Spleen (tissue), 7 donors: ENCODE measurements around the gene BTBD10.

Experiments used
- POLR2A ChIP-seq, 3 donors: fragments of 450-650 bp; IDR thresholded peaks; one replicate each; pipeline ENCODE4 v1.5.1; 2017; ENCODE audit warnings: antibody characterized with exemption in 3 of 3, mild to moderate bottlenecking in 1 of 3
- POLR2AphosphoS5 ChIP-seq, 3 donors: sonication (generic); formaldehyde crosslinking; IDR thresholded peaks; one replicate each; pipeline ENCODE4 v1.5.1; 2017; ENCODE audit warnings: antibody characterized with exemption in 3 of 3
- TF ChIP-seq, protein P1 (sequence below), 11 experiments: fragments of 200-600 bp in 7 of 11; fragments of 450-650 bp in 4 of 11; sonication (generic) in 4 of 11; IDR thresholded peaks in 8 of 11; conservative IDR thresholded peaks in 3 of 11; 1 replicate in 7 of 11; 2 replicates in 4 of 11; pipeline versions ENCODE4 v1.4.0 to v1.8.0; 2016 to 2021; ENCODE audit warnings: antibody characterized with exemption in 11 of 11, inconsistent platforms in 4 of 11, mild to moderate bottlenecking in 1 of 11
- donor health status: DM: no; HTN: no; CAD: no; lungs with moderate emphysema.
- donor health status: DM: no; HTN: no; CAD: no.
- donor health status: DM: no; HTN: no; CAD: no.

DNA sequence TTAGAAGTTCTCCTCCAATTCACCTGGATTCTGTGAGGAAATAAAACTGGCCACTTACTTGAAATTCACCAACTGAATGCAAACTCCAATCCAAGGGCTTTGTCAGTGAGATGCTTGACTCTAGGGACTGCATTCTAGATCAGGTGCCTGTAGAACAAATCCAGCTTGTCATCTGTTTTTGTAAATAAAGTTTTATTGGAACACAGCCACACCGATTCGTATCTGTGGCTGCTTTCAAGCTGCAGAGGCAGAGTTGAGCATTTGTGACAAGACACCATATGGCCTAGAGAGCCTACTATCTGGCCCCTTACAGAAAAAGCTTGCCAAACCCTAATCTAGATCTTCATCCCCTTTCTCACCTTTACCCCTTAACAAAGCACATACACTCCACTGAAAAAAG, 82.3 kb downstream of the BTBD10 start:
- TF ChIP-seq, protein P1, sequence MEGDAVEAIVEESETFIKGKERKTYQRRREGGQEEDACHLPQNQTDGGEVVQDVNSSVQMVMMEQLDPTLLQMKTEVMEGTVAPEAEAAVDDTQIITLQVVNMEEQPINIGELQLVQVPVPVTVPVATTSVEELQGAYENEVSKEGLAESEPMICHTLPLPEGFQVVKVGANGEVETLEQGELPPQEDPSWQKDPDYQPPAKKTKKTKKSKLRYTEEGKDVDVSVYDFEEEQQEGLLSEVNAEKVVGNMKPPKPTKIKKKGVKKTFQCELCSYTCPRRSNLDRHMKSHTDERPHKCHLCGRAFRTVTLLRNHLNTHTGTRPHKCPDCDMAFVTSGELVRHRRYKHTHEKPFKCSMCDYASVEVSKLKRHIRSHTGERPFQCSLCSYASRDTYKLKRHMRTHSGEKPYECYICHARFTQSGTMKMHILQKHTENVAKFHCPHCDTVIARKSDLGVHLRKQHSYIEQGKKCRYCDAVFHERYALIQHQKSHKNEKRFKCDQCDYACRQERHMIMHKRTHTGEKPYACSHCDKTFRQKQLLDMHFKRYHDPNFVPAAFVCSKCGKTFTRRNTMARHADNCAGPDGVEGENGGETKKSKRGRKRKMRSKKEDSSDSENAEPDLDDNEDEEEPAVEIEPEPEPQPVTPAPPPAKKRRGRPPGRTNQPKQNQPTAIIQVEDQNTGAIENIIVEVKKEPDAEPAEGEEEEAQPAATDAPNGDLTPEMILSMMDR (IDR thresholded peaks at IDR 0.05 in 8 of 11, conservative IDR thresholded peaks at IDR 0.05 in 3 of 11), result no peak
- TF ChIP-seq POLR2AphosphoS5 (IDR thresholded peaks at IDR 0.05) (no peak), POLR2A (IDR thresholded peaks at IDR 0.05) (no peak)
